GM19468 (cell line): ENCODE data around the gene POLR2H.

ENCODE experiments used
- ATAC-seq: cut with Tn5 transposase; IDR thresholded peaks from one replicate; pipeline ENCODE4 v1.9.1; 2021; ENCODE audit warnings: mild to moderate bottlenecking, moderate library complexity, moderate number of reproducible peaks; ENCODE audit not compliant: unreplicated experiment; ENCODE audit errors: extremely low read depth

POLR2H gene

GRCh38 chr3:184384856-184385422, 23.4 kb downstream of the POLR2H start:
- no peak for ATAC-seq

- ATAC-seq: no peak
Measured at GRCh38 chr3:184386047-184386806, 24.7 kb downstream of the POLR2H start.

GRCh38 chr3:184387174-184387714, 25.7 kb downstream of the POLR2H start:
- no peak for ATAC-seq

- no peak for ATAC-seq
Measured at GRCh38 chr3:184388164-184388935, 26.8 kb downstream of the POLR2H start.

- ATAC-seq: no peak
Measured at GRCh38 chr3:184388936-184389230, 27.4 kb downstream of the POLR2H start.

GRCh38 chr3:184389384-184389783, 27.9 kb downstream of the POLR2H start:
- ATAC-seq: no peak

GRCh38 chr3:184389935-184390528, 28.5 kb downstream of the POLR2H start:
- ATAC-seq: no peak

- no peak for ATAC-seq
Measured at GRCh38 chr3:184391266-184391665, 29.8 kb downstream of the POLR2H start.

GRCh38 chr3:184395320-184395660, 33.8 kb downstream of the POLR2H start:
- ATAC-seq: no peak

- no peak for ATAC-seq
Measured at GRCh38 chr3:184399410-184399809, 37.9 kb downstream of the POLR2H start.

- no peak for ATAC-seq
Measured at GRCh38 chr3:184405075-184406030, 43.8 kb downstream of the POLR2H start.

GRCh38 chr3:184409331-184409926, 47.9 kb downstream of the POLR2H start:
- ATAC-seq: no peak

- ATAC-seq: no peak
Measured at GRCh38 chr3:184409946-184410500, 48.5 kb downstream of the POLR2H start.

GRCh38 chr3:184414418-184415202, 53.1 kb downstream of the POLR2H start:
- no peak for ATAC-seq

- no peak for ATAC-seq
Measured at GRCh38 chr3:184415203-184415490, 53.6 kb downstream of the POLR2H start.

- ATAC-seq: no peak
Measured at GRCh38 chr3:184417619-184418327, 56.3 kb downstream of the POLR2H start.
